A673 (cell line): ENCODE data around the gene BAK1.

Source experiments
- CTCF ChIP-seq: fragments of 300-800, 200-600 bp; sonication (generic); conservative IDR thresholded peaks from 2 replicates; pipeline ENCODE4 v1.5.1; 2017; ENCODE audit warnings: low read depth, mild to moderate bottlenecking, antibody characterized with exemption, low read length, moderate library complexity, mixed read lengths
- EZH2 ChIP-seq: fragments of 200-600 bp; sonication (generic); IDR thresholded peaks from 2 replicates; pipeline ENCODE4 v1.6.1; 2017; ENCODE audit warnings: borderline replicate concordance, low read depth, mild to moderate bottlenecking, mixed read lengths, antibody characterized with exemption, low read length; ENCODE audit not compliant: poor library complexity, severe bottlenecking

GRCh38 chr6:33591424-33592032 is 11.5 kb upstream of the BAK1 start:
- TF ChIP-seq CTCF (no peak), EZH2 (no peak)
